Measurements from ENCODE around the gene GDPD1. TPM values are rescaled to one million over a fixed set of nuclear protein-coding genes. Genes with fewer than 3 reads are reported as not detected.

GDPD1 gene
- total RNA-seq, 1 donor, result 2.6 TPM

GRCh38 chr17:59292174-59292523 is 71.8 kb downstream of the GDPD1 start:
- TF ChIP-seq, protein P1, sequence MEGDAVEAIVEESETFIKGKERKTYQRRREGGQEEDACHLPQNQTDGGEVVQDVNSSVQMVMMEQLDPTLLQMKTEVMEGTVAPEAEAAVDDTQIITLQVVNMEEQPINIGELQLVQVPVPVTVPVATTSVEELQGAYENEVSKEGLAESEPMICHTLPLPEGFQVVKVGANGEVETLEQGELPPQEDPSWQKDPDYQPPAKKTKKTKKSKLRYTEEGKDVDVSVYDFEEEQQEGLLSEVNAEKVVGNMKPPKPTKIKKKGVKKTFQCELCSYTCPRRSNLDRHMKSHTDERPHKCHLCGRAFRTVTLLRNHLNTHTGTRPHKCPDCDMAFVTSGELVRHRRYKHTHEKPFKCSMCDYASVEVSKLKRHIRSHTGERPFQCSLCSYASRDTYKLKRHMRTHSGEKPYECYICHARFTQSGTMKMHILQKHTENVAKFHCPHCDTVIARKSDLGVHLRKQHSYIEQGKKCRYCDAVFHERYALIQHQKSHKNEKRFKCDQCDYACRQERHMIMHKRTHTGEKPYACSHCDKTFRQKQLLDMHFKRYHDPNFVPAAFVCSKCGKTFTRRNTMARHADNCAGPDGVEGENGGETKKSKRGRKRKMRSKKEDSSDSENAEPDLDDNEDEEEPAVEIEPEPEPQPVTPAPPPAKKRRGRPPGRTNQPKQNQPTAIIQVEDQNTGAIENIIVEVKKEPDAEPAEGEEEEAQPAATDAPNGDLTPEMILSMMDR (IDR thresholded peaks at IDR 0.05; ENCODE audit: insufficient read depth, low read depth, low read length), result no peak

DNA sequence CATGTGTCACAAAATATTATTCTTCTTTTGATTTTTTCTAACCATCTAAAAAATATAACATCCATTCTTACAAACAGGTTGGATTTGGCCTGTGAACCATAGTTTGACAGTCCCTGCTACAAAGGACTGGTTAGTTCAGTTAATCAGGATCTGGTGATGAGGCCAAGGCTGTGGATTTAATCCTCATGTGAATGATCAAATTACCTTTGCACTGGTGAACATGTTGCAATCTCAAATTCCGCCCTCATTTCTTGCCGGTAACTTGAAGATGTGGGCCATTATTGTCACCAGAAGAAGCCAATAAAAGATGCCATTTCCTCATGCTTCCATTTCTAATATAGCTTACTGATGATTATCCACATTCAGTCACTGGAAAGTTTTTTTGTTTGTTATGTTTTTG is 75.9 kb downstream of the GDPD1 start:
- TF ChIP-seq, protein P1 (IDR thresholded peaks at IDR 0.05; ENCODE audit: insufficient read depth, low read depth, low read length), result no peak
- no peak for DNase-seq (ENCODE audit: low read depth)
- no peak overlapping the region for H3K4me3 ChIP-seq (ENCODE audit: low read depth, low read length)

More at GRCh38 chr17:59292174-59292523, 71.8 kb downstream of the GDPD1 start:
- DNase-seq (ENCODE audit: low read depth), result no peak
- H3K4me3 ChIP-seq (ENCODE audit: low read depth, low read length), result no peak overlapping the region

DNA sequence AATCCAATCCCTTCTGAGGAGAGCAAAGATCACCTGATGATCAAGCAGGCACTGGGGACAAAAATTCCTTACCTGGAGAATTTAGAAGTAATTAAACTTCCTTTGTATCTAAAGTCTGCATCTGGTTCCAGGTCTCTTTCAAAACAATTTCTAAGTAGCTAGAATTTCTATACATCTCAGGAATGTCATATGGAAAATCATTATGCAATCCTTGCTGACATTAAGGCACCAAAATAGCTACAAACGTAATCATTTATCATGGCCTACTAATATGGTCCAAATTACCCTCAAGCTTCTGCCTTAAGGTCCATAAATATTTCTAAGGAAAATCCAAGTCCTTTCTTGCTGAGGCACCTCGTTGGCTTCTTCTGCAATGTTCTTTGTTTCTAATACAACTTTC is 78.2 kb downstream of the GDPD1 start:
- TF ChIP-seq, protein P1 (IDR thresholded peaks at IDR 0.05; ENCODE audit: insufficient read depth, low read depth, low read length), result no peak
- H3K4me3 ChIP-seq (ENCODE audit: low read depth, low read length), result no peak overlapping the region
- no peak for DNase-seq (ENCODE audit: low read depth)

DNA sequence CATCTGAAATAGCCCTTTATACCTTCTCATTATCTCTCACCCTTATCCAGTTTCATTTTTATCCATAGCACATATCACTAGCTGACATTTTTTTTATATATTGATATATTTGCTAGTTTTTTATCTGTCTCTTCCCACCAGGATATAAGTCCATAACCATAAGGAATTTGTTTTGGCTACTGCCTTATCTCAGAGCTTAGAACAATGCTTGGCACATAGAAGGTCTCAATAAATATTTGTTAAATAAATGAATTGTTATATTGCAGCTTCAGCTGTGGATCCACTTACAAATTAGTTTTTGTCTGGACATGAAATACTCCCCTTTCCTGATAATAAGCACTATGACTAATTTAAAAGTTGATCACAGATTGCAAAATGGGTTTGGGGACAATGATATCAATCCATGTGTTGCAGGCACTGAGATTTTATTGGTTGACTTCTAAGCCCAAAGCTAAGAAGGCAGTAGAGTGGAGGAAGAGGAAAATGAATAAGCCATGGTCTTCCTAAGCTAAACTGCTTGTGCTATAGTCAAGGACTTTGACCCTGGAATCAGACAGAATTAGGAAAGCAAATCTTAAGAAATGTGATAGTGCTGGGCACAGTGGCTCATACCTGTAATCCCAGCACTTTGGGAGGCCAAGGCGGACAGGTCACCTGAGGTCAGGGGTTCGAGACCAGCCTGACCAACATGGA is 79.2 kb downstream of the GDPD1 start:
- H3K4me3 ChIP-seq (ENCODE audit: low read depth, low read length), result no peak overlapping the region
- TF ChIP-seq, protein P1 (IDR thresholded peaks at IDR 0.05; ENCODE audit: insufficient read depth, low read depth, low read length), result no peak
- no peak for DNase-seq (ENCODE audit: low read depth)

GRCh38 chr17:59300941-59301340 is 80.6 kb downstream of the GDPD1 start:
- H3K4me3 ChIP-seq (ENCODE audit: low read depth, low read length), result no peak overlapping the region
- TF ChIP-seq, protein P1 (IDR thresholded peaks at IDR 0.05; ENCODE audit: insufficient read depth, low read depth, low read length), result no peak
- no peak for DNase-seq (ENCODE audit: low read depth)

DNA sequence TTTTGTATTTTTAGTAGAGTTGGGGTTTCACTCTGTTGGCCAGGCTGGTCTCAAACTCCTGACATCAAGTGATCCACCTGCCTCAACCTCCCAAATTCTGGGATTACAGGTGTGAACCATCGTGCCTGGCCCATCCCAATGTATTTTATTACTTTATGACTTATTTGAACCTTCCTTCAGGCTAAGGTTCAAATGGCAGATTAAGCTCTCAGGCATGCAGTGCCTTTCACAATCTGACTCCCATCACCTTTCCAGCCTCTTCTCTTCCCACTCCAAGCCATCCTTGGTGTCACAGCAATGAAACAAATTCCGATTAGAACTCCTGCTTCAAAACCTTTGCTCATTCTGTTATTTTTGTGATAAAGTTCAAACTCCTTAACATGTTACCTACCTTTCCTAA is 84.5 kb downstream of the GDPD1 start:
- TF ChIP-seq, protein P1 (IDR thresholded peaks at IDR 0.05; ENCODE audit: insufficient read depth, low read depth, low read length), result no peak
- no peak overlapping the region for H3K4me3 ChIP-seq (ENCODE audit: low read depth, low read length)
- DNase-seq (ENCODE audit: low read depth), result no peak

Measured in fibroblast of villous mesenchyme (primary cell).